ENCODE results near the gene CTNNA3. TPM values are rescaled to one million over a fixed set of nuclear protein-coding genes. Genes with fewer than 3 reads are reported as not detected.
A peak's percentile ranks its signal among the peaks of the same experiment; 100 is the strongest.

Gene CTNNA3
- total RNA-seq, 1 donor, result not detected

GRCh38 chr10:66928776-66929175 lies 767.2 kb downstream of the CTNNA3 start:
- H3K79me2 ChIP-seq (ENCODE audit: insufficient read depth, low read length), result no peaks in the 10 kb centered on the region
- H4K20me1 ChIP-seq (ENCODE audit: insufficient read depth, low read length), result no peaks in the 10 kb centered on the region
- no peak overlapping the region for H2AFZ ChIP-seq (ENCODE audit: low read length)
- no peak for TF ChIP-seq CTCF (IDR thresholded peaks at IDR 0.05; ENCODE audit: extremely low read depth, low read depth, low read length)
- DNase-seq (ENCODE audit: insufficient read length, low spot score, missing footprints), result no peak
- no peak overlapping the region for H3K27ac ChIP-seq (ENCODE audit: low read depth, low read length)
- H3K9me3 ChIP-seq (ENCODE audit: low read depth, low read length), result no peaks in the 10 kb centered on the region
- H3K4me1 ChIP-seq (ENCODE audit: insufficient read depth, low read length), result no peaks in the 10 kb centered on the region
- no peaks in the 10 kb centered on the region for H3K36me3 ChIP-seq (ENCODE audit: insufficient read depth, low read length)
- no peak overlapping the region for H3K4me3 ChIP-seq (ENCODE audit: insufficient read depth, low read length)
- no peak overlapping the region for H3K4me2 ChIP-seq (ENCODE audit: insufficient read depth, low read length)
- peaks cover 10% of the 10 kb centered on the region for H3K27me3 ChIP-seq (ENCODE audit: insufficient read depth, low read length)

- no peak overlapping the region for H3K4me2 ChIP-seq (ENCODE audit: insufficient read depth, low read length)
- peaks cover 10% of the 10 kb centered on the region for H3K27me3 ChIP-seq (ENCODE audit: insufficient read depth, low read length)
- H3K9me3 ChIP-seq (ENCODE audit: low read depth, low read length), result no peaks in the 10 kb centered on the region
- no peaks in the 10 kb centered on the region for H3K36me3 ChIP-seq (ENCODE audit: insufficient read depth, low read length)
- DNase-seq (ENCODE audit: insufficient read length, low spot score, missing footprints), result no peak
- H3K4me1 ChIP-seq (ENCODE audit: insufficient read depth, low read length), result no peaks in the 10 kb centered on the region
- no peaks in the 10 kb centered on the region for H3K79me2 ChIP-seq (ENCODE audit: insufficient read depth, low read length)
- H2AFZ ChIP-seq (ENCODE audit: low read length), result peak overlapping the region; percentile 37
- H4K20me1 ChIP-seq (ENCODE audit: insufficient read depth, low read length), result no peaks in the 10 kb centered on the region
- no peak overlapping the region for H3K4me3 ChIP-seq (ENCODE audit: insufficient read depth, low read length)
- no peak overlapping the region for H3K27ac ChIP-seq (ENCODE audit: low read depth, low read length)
- no peak for TF ChIP-seq CTCF (IDR thresholded peaks at IDR 0.05; ENCODE audit: extremely low read depth, low read depth, low read length)
These were observed 767.8 kb downstream of the CTNNA3 start for GRCh38 chr10:66927971-66928770.

- no peak overlapping the region for H2AFZ ChIP-seq (ENCODE audit: low read length)
These were observed 768.6 kb downstream of the CTNNA3 start for GRCh38 chr10:66927251-66927935.

More at GRCh38 chr10:66927251-66927935, 768.6 kb downstream of the CTNNA3 start:
- Histone ChIP-seq H3K4me1 (ENCODE audit: insufficient read depth, low read length) (no peaks in the 10 kb centered on the region), H3K36me3 (ENCODE audit: insufficient read depth, low read length) (no peaks in the 10 kb centered on the region), H3K4me2 (ENCODE audit: insufficient read depth, low read length) (no peak overlapping the region), H3K79me2 (ENCODE audit: insufficient read depth, low read length) (no peaks in the 10 kb centered on the region), H3K27me3 (ENCODE audit: insufficient read depth, low read length) (peaks cover 10% of the 10 kb centered on the region), H4K20me1 (ENCODE audit: insufficient read depth, low read length) (no peaks in the 10 kb centered on the region), H3K4me3 (ENCODE audit: insufficient read depth, low read length) (no peak overlapping the region), H3K27ac (ENCODE audit: low read depth, low read length) (no peak overlapping the region), H3K9me3 (ENCODE audit: low read depth, low read length) (no peaks in the 10 kb centered on the region)
- no peak for DNase-seq (ENCODE audit: insufficient read length, low spot score, missing footprints)
- no peak for TF ChIP-seq CTCF (IDR thresholded peaks at IDR 0.05; ENCODE audit: extremely low read depth, low read depth, low read length)

Data from osteoblast (primary cell).